CD1c-positive myeloid dendritic cell (primary cell): ENCODE results near the gene MBP.

ENCODE experiments used
- DNase-seq: peaks from one replicate; pipeline ENCODE4 v3.0.0-alpha.2; 2016; ENCODE audit errors: extremely low spot score

MBP gene

DNA sequence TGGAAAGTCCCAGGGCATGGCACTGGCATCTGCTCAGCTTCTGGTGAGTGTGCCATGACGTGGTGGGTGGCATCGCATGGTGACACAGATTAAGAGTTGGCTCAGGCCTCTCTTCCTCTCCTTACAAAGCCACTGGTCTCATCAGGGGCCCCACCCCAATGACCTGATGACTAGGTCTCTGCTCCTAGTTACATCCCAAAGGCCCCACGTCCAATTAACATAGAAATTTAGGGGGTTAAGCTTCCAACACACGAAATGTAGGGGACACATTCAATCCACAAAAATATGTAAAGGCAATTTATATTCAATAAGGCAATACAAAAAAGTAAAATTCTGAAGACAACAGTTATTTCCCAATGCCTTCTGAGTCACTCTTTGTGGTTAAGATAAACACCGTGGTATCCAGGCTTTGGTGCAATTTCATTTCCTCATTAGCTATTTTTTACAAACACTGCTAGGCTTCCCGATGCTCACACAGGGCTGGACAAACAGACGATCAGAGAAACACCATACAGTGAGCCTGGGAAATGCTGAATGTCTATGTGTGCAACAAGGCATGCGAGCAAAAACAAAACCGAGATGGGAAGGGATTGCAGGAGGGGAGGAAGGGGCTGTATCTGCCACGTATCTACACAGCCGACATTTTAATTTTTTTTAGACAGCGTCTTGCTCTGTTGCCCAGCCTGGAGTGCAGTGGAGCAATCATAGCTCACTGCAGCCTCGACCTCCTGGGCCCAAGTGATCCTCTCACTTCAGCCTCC lies 67.2 kb downstream of the MBP start:
- peak; percentile 96 for DNase-seq

DNA sequence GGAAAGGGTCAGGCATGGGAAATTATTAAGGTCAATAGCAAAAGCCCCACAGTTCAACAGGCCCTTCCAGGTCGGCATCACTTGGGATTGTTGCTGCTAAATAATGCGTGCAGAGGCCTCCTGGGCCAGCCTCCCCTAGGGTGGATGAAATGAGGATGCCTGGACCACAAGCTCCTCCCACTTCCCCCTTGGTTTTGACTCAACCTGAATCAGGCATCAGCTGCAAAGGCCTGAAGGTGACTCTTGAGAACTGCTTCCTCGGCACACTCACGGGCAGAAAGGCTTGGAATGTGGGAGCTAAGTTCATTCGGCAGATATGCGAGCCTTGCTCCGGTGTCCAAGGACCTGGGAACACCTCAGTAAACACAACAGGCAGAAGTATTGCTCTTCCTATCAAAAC lies 69.3 kb downstream of the MBP start:
- peak; percentile 95 for DNase-seq

GRCh38 chr18:77062518-77063003 lies 70.0 kb downstream of the MBP start:
- DNase-seq, result no peak

- peak; percentile 95 for DNase-seq
Observed at GRCh38 chr18:77061946-77062517, 70.6 kb downstream of the MBP start.

DNA sequence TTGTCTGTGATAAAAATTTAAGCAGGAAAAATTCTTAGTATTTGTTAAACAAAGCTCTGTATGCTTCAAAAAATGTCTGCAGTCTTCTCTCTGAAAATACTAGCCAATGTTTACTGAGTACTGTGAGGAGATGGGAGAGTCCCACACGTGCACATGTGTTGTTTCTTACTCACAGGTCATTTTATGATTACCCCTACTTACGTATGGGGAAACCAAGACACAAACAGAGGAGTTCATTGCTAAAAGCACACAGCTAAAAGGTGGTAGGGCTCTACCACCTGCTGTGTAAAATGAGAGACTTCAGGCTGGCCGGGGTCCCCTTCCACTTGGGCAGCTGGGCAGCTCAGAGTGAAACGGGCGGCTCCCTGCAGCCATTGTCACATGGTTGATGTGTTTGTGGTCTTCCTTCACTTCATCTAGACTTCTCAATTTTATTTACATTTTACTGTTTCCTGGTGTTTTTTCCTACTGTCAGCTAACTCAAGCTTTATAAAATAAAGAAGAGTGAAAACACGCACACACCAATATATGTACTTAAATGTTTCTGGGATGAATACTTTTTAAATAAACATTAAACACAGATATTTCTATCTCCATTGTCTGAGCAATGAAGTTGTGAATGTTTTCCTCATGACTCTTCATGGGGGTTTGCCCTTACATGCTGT lies 71.2 kb downstream of the MBP start:
- no peak for DNase-seq

DNA sequence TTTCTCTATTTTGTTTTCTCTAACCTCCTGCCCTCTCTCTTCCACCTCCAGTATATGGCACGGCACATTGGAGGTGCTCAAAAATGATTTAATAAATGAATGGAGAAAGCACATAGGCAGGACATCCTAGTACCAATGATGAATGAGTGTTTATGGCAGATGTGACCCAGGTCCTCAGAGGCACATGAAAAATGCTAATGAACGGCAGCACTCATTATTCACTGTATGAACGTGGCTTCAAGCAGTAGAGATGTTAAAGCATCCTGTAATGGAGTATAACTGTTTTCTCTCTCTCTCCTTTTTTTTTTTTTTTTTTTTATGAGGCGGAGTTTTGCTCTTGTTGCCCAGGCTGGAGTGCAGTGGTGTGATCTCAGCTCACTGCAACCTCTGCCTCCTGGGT lies 72.4 kb downstream of the MBP start:
- DNase-seq, result no peak

DNA sequence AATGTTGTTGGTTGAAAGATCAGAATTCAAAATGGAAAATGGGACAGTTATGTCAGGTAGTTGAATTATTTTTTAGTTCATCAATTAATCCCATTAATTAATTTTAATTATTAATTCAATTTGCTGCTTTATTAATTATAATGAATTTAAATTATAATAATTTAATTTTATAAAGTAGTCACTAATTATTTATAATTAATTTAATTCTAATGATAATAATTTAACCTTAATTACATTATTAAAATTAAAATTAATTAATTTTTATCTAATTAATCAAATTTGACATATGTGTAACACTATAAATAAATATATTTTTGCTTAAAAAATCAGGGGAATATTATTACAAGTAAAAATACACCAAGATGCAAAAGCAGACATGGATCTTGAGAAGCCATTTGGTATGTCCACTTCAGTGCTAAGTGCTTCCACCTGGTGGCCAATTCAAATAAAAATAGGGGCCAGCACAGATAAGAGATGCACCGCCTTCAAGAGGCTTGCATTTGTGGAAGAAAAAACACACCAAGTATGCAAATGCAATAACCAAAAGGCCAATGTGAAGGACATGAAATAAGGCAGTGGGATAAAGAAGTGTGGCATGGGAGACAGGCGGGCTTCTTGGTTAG lies 73.2 kb downstream of the MBP start:
- DNase-seq, result peak; percentile 80

GRCh38 chr18:77058290-77058835 lies 74.2 kb downstream of the MBP start:
- no peak for DNase-seq

- peak; percentile 67 for DNase-seq
Observed at GRCh38 chr18:77057006-77057395, 75.6 kb downstream of the MBP start.

DNA sequence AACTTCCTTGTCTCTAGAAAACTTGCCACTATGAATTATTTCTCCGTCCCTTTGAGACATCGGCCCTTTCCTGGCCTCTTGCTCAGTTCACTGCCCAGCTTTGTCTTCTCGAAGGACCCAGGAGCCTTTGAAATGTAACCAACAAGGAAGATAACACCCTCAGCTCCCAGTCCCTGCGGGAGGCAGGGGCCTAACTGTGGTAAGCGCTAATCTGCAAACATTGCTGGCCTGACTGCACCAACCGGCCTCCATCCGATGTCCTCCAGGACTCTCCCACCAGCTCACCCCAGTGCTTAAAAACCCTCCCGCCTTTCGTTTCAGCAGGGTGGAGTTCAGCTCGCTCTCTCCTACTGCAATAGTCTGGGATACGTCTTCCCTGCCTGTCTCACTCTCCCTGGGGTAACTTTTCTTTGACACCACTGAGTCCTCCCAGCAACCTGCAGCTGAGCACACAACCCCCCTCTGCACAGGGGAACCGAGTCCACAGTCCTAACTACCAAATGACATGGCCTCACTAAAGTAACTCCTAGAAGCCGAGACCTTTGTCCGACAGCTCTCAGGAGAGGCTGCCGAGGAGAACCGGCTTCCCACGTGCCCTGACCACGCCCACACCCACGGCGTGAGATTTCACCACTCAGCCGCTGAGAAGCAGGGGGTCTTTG lies 76.1 kb downstream of the MBP start:
- DNase-seq, result peak; percentile 80

DNA sequence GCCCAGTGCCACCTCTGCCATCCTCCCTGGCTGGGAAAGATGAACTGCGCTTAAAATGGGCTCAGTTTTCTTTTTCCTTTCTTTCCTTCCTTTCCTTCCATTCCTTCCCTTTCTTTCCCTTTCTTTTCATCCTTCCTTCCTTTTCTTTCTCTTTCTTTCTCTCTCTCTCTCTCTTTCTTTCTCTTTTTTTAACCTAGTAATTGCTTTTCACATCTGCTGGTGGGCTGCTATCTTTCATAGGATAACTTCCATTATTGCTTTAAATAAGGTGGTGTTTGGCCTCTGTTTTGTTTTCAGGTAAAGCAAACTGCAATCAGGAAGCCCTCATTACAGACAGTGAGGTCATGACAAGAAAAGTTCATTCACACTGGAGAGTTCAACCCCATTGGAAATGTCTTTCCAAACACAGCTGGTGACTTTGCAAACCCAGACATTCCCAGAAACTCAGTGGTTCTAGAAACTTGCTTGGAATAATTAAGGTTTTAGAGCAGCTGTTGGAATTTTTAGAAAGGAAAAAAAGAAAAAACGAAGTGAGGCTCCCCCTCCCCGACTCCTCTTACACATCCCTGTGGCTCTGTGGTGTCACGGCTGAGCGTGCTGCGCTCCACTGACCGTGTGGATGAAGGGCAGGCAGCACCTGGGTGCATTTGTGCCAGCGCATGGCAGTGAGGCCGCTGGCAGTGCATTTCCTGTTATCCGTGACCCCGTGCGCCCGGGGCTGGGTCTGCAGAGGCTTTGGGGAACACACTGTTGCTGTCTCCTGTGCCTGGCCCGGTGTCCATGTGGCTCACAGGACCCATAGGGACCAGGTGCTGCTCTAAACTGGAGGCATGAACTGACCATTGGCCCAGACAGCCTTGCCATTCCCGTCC lies 76.9 kb downstream of the MBP start:
- peak; percentile 63 for DNase-seq

- DNase-seq, result peak; percentile 96
Observed at GRCh38 chr18:77054606-77055428, 77.8 kb downstream of the MBP start.

DNA sequence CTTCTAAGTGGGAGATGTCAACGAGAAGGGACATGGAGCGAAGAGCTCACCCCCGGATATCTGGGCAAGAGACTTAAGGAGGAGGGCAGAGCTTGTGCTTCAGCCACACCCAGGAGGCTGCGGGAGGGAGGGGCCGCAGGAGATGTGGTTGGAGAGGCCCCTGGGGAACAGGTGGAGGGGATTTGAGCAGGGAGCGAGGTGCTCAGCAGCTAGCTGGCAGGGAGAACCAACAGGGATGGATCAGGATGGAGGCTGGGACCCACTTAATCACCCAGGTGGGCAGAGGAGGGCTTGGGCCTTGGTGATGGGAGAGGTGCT lies 78.3 kb downstream of the MBP start:
- peak; percentile 23 for DNase-seq

GRCh38 chr18:77053616-77054287 lies 78.8 kb downstream of the MBP start:
- no peak for DNase-seq

DNA sequence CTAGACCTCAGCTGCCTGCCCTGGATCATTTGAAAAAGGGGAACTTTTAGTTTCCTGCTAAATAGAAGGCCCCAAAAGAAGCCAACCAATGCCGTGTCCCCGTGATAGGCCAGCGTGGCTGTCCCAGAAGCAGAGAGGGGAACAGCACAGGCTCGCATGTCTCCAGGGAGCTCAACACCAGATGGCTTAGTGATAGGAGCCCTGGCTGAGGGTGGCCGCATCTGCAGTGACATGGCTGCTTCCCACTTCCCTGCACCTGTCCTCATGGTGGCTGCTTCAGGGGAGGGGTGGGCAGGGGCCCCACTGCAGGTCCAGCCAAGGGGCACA lies 79.6 kb downstream of the MBP start:
- DNase-seq, result peak; percentile 91

DNA sequence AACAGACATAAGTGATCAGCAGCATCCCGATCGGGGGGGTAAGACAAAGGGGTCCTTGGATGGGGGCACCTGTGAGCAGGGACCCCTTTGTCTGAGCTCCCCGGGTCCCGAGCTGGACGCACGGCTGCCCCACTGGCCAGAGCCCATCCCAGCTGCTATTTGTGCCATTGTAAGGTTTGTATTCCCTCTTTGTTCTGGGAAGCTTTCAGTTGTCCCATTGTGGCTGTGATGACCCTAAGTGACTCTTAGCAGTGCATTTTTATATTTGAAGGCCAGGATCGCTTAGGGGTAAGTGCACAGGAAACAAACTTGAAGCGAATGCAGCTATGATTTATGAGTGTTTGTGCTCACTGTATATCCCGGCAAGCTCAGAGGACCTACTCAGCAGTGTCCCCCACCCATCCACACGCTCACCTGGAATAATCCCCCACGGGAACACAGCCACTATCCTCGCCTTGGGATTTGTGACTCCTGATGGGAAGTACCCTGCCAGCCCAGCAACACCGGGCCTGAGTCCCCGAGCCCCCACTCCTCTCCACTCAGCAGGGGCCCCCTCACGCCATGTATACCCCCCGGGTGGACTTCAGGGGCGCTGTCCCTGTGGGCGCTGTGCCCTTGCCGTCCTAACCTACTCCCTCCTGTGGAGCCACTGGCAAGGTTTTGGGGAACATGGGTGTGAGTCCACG lies 80.1 kb downstream of the MBP start:
- DNase-seq, result no peak

GRCh38 chr18:77051581-77052296 lies 80.8 kb downstream of the MBP start:
- DNase-seq, result no peak

- peak; percentile 51 for DNase-seq
Observed at GRCh38 chr18:77049938-77050337, 82.6 kb downstream of the MBP start.
